ENCODE data around the gene GRIP2. TPM values are rescaled to one million over a fixed set of nuclear protein-coding genes. Genes with fewer than 3 reads are reported as not detected.
A peak's percentile ranks its signal among the peaks of the same experiment; 100 is the strongest.

GRIP2 gene
- total RNA-seq, 1 donor from 2014 or later = 67.8 TPM

DNA sequence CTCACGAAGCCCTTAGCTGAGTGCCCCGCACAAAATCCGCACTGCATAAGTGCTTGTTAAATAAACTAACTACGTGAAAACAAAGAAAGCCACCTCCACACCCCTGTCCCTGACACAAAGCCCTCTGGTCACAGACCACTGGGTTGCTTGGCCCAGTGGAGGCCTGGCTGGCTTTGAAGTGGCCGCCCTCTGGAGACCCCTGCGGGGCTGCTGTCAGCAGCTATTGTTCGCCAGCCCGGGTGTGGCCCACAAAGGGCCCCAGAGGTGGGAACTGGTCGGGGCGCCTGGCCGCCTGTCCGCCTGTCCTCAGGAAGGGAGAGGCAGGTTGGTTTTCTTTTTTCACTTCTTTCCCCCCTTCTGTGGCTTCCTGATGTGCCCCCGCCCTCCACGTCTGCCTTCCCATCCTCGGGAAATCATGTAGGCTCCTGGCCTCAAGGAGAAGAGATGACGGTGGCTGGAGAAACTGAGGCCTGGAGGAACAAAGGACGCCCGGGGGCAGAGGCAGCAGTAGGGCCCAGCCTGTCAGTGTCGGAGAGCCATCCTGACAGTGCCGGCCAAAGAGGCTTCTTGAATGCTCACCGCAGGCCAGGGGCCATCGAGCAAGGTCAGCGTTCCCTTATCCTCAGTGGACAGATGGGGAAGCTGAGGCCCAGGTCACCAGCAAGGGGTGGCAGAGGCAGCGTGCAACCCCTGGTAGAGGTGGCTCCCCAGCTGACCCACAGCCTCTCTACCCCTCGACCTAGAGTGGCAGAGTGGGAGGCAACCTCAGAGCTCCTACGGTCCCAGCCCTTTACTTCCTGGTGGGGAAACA lies 76.6 kb downstream of the GRIP2 start:
- no peak for DNase-seq (ENCODE audit: low spot score)
- intact Hi-C loops (cut with DNase I) = loop anchor here (10.0 kb wide), 1 partner anchor 569 kb away; no protein-coding TSS in a partner anchor

DNA sequence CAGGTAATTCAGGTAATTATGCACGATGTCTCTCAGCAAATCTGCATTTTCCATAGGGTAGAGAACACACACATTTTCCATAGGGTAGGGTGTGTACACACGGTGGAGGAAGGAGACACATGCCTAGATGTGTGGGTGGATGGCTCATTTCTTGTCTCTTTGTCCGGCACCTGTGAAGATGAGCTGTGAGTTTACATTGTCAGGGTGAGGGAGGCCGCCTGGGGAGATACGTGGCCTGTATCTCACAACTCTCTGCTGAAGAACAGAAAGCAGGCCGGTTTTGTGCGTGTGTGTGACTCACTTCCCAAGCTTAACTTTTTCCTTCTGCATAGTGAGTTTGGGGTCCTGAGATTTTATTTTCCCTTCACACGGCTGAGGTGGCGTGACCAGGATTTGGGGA lies 77.4 kb downstream of the GRIP2 start:
- DNase-seq (ENCODE audit: low spot score) = no peak
- intact Hi-C loops (cut with DNase I) = loop anchor here (10.0 kb wide), 1 partner anchor 568 kb away; no protein-coding TSS in a partner anchor

DNA sequence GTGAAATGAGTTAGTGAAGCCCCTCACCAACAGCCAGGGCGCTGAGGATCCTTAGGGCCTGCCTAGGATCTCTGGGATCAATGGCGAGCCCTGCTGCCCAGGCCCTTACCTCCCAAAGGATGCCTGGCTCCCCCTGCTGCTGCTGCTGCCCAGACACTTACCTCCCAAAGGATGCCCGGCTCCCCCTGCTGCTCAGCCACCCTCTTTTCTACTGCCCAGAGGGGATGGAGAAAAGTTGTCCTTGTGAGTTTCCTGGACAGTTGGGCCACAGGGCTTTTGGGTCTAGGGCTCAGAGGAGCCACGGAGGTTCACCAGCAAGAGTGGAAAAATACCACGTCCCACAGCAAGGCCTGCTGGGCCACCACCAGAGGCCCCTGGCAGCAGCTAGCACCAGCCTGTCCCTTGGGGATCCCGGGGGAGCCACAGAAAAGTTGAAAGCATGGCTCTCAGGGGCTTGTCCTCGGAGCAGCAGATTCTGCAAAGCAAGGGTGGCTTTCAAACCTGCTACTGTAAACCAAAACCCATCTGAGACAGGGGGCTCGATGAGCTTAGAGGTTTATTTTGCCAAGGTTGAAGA lies 78.3 kb downstream of the GRIP2 start:
- DNase-seq (ENCODE audit: low spot score) = no peak
- intact Hi-C loops (cut with DNase I) = loop anchor here (10.0 kb wide), 1 partner anchor 567 kb away; no protein-coding TSS in a partner anchor

DNA sequence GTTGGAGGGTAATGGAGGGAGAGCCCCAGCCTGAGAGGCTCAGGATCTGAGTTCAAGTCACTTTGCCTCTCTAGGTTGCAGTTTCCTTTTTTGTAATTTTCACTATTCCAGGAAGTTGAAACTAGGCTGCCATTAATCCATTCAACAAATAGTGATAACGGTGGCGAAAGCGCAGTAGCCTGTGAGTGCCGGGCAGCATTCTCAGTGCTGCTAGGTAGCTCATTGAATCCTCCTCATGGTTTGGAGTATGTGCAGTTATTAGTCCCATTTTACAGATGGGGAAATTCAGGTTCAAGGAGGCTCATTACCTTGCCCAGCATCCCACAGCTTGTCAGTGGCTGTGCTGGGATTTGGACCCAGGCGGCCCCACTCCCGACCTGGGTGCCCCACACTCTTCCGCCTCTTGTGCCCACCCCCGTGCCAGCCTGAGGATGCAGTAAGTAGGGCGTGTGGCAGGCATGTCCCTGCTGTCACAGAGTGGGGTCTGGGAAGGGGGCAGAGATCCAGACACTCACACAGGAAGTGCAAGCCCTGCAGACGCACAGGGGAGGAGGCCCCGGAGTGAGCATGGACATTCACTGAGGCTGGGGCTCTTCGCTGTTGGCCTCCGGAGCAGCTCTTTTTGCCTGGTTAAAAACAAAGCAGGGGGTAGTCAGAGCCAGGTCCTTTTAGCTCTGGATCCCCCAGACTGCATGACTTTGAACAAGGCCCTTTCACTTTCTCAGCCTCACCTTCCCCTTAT lies 79.0 kb downstream of the GRIP2 start:
- intact Hi-C loops (cut with DNase I) = loop anchor here (10.0 kb wide), 1 partner anchor 566 kb away; no protein-coding TSS in a partner anchor
- DNase-seq (ENCODE audit: low spot score) = no peak

DNA sequence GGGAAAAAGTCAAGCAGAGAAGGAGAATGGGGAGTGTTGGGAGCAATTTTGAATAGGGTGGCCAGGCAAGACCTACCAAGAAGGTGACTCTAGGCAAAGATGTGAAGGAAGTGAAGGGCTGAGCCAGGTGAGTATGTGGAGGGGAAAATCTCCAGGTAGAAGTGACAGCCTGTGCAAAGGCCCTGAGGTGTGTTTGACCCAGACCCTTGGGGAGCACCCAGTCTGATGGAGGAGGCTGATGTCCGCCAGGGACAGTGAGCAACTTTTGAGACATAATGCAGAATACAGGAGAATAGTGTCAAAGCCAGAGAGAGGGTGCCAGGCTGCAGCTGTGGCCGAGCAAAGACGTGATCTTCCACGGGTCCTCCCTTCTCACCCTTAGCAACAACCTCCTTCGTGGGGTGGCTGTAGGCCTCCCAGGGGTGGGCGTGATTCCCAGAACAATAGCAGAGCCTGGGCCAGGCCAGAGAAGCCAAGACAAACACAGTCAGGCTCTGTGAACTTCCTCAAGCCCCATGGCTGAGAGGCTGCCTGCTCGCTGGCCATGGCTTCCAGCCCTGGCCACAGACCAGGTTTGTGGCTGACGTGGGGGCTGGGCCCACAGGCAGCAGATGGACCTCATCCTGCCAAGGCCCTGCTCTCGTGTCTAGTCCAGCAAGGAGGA lies 79.7 kb downstream of the GRIP2 start:
- intact Hi-C loops (cut with DNase I) = loop anchor here (10.0 kb wide), 1 partner anchor 566 kb away; no protein-coding TSS in a partner anchor
- DNase-seq (ENCODE audit: low spot score) = peak; percentile 89

DNA sequence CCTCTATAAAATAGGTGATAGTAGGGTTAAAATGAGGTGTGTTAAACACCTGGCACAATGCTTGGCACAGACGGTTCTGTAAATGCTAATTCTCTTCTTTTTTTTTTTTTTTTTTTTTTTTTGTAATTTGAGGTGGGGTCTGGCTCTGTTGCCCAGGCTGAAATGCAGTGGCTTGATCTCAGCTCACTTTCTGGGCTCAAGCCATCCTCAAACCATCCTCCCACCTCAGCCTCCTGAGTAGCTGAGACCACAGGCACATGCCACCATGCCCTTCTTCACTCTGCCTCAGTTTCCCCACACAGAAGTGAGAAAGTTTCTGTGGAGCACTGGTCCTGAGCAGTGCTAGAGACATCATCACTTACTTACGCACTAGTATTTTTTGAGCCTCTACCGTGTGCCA lies 80.4 kb downstream of the GRIP2 start:
- intact Hi-C loops (cut with DNase I) = loop anchor here (10.0 kb wide), 2 partner anchors 225 to 565 kb away; no protein-coding TSS in a partner anchor
- DNase-seq (ENCODE audit: low spot score) = no peak

DNA sequence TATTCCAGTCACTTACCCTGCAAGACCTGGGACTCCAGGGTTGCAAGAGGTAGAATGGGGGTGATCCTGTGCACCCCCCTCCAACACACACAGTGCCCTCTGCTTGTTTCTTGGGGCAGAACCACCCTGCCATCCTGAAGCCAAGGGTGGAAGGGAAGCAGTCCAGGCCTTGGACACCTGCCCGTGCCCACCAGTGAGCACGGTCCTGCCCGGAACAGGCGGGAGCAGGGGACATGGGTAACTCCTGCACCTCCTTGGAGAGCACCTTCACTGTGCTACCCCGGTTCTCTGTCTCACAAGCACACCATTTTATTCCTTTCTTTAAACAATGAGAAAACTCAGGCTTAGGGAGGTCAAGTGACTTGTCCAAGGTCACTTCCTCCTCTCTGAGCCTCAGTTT lies 80.8 kb downstream of the GRIP2 start:
- intact Hi-C loops (cut with DNase I) = loop anchor here (10.0 kb wide), 1 partner anchor 225 kb away; no protein-coding TSS in a partner anchor
- DNase-seq (ENCODE audit: low spot score) = no peak

DNA sequence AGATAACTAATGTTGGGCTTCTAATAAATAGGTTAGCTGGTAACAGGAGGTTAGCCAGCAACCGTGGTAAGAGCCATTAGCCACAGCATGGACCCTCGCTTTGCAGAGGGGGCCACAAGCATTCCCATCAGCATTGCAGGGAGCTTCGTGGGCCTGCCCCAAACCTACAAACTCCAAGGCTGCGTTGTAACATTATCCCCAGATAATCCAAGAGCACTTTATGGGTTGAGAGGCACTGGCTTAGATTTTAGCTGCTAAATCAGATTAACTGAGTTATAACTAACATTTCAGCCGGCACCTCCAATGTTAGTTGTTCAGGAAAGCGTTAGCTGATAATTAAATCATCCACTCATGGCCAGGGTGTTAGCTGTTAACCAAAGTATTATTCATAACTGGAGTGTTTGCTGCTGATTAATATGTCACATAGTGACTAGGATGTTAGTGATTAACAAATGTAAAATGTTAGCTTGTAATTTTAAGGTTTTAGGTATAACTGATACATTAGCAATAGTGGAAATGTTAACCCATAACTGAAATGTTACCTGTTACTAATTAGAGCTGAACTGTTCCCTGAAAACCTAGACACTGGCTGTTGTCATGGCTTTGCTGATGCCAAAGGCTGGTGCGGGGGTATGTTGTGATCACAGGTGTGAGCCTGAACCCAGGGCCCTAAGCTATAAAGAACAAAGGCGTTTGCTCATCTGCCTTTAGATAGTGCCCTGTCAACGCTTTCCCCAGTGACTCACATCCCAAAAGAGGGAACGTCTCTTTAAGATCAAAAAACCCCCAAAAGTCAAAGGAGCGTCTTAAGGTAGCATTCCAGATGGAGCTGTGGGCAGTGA lies 81.5 kb downstream of the GRIP2 start:
- DNase-seq (ENCODE audit: low spot score) = no peak
- intact Hi-C loops (cut with DNase I) = loop anchor here (10.0 kb wide), 1 partner anchor 224 kb away; no protein-coding TSS in a partner anchor

DNA sequence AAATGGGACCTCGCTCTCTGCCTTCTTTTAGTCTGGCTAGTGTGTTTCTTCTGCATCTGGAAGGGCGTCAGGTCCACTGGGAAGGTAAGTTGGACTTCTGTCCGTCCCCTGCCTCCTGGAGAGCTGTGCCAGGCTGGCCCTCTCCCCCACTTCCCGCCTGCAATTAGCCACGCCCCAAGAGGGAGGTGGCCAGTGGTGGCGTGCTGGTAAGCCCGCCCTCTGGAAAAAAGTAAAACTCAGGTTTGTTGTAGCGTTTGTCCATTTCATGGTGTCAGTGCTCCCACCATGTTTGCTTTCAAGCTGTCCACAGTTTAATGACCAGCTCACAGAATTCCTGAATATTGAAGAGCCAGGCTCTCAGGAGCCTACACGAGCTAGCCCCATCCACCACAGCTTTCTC lies 82.1 kb downstream of the GRIP2 start:
- intact Hi-C loops (cut with DNase I) = loop anchor here (10.0 kb wide), 1 partner anchor 223 kb away; no protein-coding TSS in a partner anchor
- DNase-seq (ENCODE audit: low spot score) = no peak

DNA sequence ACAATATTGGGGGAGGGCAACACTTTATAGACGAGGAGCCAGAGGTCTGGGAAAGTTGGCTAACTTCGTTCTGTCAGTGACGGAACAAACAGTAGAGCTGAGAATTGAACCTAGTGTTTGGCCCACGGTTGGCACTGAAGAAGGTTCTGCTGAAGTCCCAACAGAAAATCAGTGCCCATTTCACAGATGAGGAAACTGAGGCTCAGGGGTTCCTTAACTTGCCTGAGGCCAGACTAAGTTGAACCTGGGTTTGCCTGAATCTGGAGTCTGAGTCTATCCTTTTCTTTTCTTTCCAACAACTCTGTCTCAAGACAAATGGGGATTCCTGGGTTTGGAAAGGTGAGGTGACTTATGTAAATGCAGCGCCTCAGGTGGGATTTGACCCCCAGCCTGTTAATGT lies 82.7 kb downstream of the GRIP2 start:
- intact Hi-C loops (cut with DNase I) = loop anchor here (10.0 kb wide), 1 partner anchor 223 kb away; no protein-coding TSS in a partner anchor
- no peak for DNase-seq (ENCODE audit: low spot score)

DNA sequence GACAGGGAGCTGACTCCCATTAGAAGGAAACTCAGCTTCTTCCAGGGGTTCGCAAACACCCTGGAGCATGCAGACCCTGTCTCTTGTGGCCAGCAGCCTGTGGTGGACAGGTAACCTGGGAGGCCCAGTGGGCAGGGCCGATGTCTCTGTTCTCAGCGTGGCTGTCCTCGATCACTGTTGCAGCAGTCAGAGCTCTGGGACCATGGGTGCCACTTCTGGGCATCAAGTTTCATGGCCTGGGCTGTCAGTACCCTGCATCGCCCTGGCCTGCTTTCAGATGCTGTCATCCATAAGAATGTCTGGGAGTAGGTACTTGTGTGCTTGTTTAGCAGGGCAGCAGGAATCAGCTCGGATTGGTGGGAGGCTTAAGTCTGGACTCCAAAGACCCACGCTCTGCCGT lies 83.3 kb downstream of the GRIP2 start:
- intact Hi-C loops (cut with DNase I) = loop anchor here (10.0 kb wide), 1 partner anchor 222 kb away; no protein-coding TSS in a partner anchor
- DNase-seq (ENCODE audit: low spot score) = no peak

DNA sequence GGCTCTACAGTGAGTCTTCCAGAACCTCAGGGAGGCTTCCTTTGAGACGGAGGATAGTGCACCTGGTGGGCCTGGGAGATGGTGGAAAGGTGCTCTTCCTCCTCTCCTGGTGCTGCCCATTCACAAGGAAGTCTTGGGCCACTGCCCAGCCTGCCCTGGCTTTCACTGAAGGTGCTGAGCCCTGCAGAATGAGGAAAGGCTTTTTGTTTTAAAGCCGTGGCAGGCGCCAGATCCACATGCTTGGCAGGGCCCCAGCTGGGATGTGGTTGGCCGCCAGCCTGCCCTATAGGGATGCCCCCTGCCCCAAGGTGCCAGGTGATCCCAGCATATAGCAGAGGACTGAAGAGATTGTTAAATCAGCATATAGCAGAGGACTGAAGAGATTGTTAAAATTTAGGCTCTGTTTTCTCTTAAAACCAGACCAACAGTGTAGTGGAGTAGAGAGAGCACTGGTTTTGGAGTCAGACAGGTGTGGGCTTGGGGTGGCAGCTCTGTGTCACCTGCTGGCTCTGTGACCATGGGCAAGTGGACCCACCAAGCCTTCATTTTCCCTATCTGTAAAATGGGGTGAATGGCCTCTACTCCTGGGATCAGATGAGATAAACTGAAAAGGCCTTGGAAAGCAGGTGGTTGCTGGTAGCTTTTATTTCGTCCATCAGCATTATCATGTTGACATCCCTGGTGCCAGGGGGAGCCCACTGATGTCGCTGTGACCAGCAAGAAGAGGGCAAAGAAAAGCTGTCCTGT lies 84.4 kb downstream of the GRIP2 start:
- no peak for DNase-seq (ENCODE audit: low spot score)
- intact Hi-C loops (cut with DNase I) = loop anchor here (10.0 kb wide), 1 partner anchor 221 kb away; no protein-coding TSS in a partner anchor

DNA sequence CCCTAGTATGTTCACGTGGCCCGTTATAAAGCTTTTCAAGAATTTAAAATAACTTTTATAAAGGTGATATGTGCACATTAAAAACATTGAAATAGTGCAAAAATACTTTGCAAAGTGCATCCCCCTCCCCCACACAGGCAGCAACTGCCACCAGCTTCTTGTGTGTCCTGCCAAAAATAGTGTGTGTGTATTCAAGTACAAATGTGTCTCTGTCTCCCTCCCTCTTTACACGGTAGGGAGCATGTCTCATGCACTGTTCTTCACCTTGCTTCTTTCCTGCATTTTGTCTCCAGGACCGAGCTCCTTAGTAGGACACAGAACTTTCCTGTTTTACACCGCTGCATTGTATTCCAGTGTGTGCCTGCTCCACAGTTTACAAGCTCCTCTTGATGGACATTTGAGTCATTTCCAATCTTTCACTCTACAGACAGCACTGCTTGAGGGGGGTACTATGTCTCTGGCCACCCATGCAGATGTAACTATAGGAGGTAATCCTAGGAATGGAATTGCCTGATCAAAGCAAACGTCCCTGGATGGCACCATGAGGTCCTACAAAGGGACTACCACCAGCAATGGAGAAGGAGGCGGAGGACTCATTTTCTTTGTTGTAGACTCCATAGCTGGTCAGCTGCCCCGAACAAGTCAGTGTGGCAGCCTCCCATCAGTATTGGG lies 85.4 kb downstream of the GRIP2 start:
- no peak for DNase-seq (ENCODE audit: low spot score)
- intact Hi-C loops (cut with DNase I) = loop anchor here (5.0 to 10.0 kb wide), 2 partner anchors 52 to 220 kb away; partner anchors contain the start of gene SLC6A6

DNA sequence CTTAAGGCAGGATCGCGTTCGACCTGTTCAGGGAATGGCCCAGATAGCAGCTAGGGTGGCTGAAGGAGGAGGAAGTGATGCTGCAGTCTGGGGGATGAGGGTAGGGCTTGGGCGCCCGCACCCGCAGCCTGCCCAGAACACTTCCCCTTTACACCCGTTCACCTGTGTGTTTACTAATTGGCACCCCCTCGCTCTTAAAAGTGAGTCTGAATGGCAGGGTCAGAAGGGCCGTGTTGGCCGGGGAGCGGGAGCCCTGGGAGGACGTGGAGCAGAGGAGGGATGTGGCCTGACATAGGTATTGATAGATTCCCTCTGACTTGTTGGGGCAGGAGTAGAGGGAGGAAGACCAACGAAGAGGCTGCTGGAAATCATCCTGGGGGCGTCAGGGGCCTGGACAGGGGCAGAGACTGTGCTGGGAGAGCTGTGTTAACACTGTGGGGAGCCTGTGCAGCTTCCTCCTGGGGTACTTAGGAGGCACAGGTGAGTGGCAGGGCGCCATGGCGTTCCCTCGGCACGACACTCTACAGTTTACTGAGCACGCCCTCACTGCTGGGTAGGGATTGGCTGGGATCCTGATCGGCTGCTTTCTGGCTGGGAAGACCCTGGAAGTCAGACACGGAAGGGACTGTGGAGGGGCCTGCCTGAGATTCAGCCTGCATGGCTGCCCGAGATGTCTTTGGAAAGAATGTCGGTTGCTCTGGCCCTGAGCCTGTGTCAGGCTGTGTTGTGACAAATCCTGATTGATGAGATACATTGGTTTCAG lies 86.1 kb downstream of the GRIP2 start:
- intact Hi-C loops (cut with DNase I) = loop anchor here (2.0 to 10.0 kb wide), 3 partner anchors 21 to 219 kb away; partner anchors contain the start of gene SLC6A6
- DNase-seq (ENCODE audit: low spot score) = no peak

DNA sequence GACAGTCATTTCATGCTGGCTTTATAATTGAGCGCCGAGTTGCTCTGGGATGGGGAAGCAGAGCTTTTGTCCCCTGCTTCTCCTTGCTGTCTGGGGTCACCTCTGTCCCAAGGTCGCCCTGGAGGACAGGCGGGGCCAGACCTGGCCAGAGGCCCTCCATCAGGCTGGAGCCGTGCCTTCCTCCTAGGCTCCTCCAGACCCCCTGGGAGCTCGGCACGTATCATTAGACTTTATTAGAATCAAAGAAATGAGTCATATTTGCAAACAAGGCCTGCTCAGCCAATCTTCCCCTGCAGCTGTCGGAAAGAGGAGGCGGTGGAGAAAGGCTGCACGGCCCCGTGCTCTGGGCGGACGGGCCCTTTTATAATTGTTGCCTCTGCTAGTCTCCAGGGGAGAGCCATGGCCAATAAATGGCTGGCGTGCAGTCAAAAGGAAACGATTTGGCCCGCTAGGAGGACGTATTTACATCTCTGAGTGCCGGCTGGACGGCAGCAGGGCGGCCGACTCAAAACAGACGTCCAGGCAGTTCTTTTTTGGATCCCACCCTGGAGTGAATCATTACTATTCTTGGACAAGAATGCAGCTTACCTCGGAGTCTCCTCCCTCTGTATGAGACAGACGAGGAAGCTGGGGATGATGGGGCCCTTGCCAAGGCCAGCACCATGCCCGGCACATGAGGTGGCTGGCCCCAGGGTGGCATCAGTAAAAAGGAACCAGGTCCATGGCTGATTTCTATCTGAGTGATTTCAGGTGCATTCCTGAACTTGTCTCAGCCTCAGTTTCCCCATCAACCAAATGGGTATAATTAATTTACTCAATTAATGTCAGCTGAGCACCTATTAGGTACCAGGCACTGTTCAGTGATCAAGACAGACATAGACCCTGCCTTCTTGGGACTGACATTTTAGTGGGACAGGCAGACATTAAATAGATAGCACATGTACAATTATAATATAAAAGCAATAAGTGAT lies 87.1 kb downstream of the GRIP2 start:
- intact Hi-C loops (cut with DNase I) = loop anchor here (1.0 to 10.0 kb wide), 4 partner anchors 12 to 218 kb away; partner anchors contain the start of gene SLC6A6
- DNase-seq (ENCODE audit: low spot score) = peak; percentile 95

All from cardiac septum (tissue), 1 donor.